SKM-1 (cell line): Measurements from ENCODE around the gene TESMIN.

ENCODE experiments used
- DNase-seq: peaks from one replicate; lab custom pipeline; 2025; ENCODE audit not compliant: unreplicated experiment; lab: John Stamatoyannopoulos, UW

The TESMIN gene

GRCh38 chr11:68711114-68711513 lies 40.2 kb downstream of the TESMIN start:
- DNase-seq: no peak

- no peak for DNase-seq
Observed at GRCh38 chr11:68710409-68710808, 40.9 kb downstream of the TESMIN start.

DNA sequence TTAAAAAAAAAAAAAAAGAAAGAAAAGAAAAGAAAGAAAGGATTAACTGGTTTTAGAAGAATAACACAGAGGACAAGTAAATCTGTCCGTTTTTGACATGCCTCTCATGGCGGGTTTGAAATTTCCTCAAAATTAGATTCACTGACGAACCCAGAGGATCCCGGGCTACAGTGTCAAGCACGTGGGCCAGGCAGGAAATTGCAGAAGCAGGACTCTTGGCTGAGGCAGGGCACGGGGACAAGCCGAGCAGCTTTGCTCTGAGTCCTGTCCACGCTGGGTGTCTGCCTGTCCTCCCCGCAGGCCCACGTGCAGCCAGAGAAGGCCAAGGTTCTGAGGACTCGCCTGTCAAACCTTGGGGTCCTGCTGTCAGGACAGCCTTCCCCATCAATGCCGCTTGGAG lies 42.3 kb downstream of the TESMIN start:
- DNase-seq: no peak

- DNase-seq: no peak
Observed at GRCh38 chr11:68707527-68707926, 43.8 kb downstream of the TESMIN start.

DNA sequence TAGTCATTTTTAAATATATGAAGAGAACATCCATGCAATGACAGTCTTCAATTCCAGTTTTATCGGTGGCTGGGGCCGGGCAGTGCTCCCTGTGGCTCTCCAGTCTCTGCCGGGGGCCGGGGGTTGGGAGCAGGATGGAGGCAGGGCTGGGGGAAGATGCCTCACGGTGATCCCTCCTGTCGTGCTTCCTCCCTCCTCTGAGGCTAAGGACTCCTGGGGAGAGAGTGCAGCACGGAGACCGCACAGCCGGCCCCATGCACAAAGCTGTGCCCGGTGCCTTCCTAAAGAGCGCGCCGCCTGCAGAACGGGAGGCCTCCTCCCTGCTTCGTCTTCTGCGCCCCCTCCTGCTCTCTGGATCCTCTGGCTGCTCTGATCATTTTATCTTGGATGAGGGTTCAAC lies 46.4 kb downstream of the TESMIN start:
- no peak for DNase-seq

DNA sequence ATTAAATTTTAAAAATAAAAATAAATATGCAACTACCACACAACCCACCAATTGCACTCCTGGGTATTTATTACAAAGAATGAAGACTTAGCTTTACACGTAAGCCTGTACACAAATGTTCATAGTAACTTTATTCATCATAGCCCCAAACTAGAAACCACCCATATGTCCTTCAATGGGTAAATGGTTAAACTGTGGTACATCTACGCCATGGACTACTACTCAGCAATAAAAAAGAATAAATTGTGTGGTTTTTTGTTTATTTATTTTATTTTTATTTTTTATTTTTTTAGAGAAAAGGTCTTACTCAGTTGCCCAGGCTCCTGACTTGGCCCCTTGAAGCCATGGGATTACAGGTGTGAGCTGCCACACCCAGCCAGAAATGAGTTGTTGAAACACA lies 52.3 kb downstream of the TESMIN start:
- DNase-seq: no peak

- DNase-seq: no peak
Observed at GRCh38 chr11:68695531-68695930, 55.8 kb downstream of the TESMIN start.

DNA sequence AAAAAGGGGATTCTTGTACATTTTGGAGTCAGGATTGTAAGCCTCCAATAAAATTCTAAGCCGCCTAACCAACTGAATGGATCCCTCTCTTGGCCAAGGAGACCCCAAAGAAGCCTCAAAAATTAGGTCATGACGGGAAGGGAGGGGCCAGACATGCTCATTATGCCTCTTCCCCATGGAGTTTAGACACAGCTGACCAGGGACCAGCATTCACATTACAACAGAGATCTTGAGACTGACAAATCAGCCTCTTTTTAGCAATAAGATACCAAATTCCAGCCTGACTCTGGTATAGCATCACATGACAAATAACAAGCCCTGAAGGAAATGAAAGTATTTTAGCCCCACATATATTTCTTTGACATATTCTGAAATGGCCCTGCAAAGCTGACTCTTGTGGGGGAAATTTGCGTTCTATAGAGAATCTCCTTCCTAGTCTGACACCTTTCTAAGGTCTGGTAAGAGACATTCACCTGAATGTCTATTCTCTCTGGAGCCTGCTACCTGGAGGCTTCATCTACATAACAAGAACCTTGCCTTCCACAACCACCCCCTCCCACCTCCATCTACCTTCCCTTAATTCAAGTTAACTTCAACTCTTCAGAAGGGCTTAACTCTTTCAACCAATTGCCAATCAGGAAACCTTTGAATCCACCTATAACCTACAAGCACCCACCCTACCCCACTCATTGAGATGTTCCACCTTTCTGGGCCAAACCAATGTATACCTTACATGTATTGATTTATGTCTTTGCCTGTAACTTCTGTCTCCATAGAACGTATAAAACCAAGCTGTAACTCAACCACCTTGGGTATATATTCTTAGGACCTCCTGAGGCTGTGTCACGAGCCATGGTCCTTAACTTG lies 56.7 kb downstream of the TESMIN start:
- DNase-seq: no peak

GRCh38 chr11:68693484-68693882 lies 57.8 kb downstream of the TESMIN start:
- no peak for DNase-seq

- no peak for DNase-seq
Observed at GRCh38 chr11:68692871-68693483, 58.3 kb downstream of the TESMIN start.

DNA sequence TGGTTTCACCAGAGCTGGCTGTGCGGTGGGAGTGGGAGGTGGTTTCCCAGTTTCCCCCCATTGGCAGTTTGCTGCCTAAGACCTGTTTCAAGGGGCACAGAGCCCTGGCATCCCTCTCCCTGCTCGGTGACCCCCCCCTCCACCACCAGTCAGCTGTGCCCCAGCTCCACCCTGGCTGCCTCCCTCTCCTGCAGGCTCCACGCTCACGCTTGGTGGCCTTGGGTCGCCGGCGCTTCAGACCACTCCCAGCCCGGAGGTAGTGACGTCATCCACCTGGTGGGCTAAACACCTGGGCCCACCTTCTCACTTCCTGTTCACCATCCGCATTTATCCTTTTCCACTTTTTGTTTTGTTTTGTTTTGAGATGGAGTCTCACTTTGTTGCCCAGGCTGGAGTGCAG lies 59.2 kb downstream of the TESMIN start:
- no peak for DNase-seq

GRCh38 chr11:68691402-68691784 lies 59.9 kb downstream of the TESMIN start:
- DNase-seq: no peak

- DNase-seq: no peak
Observed at GRCh38 chr11:68690671-68691401, 60.5 kb downstream of the TESMIN start.

DNA sequence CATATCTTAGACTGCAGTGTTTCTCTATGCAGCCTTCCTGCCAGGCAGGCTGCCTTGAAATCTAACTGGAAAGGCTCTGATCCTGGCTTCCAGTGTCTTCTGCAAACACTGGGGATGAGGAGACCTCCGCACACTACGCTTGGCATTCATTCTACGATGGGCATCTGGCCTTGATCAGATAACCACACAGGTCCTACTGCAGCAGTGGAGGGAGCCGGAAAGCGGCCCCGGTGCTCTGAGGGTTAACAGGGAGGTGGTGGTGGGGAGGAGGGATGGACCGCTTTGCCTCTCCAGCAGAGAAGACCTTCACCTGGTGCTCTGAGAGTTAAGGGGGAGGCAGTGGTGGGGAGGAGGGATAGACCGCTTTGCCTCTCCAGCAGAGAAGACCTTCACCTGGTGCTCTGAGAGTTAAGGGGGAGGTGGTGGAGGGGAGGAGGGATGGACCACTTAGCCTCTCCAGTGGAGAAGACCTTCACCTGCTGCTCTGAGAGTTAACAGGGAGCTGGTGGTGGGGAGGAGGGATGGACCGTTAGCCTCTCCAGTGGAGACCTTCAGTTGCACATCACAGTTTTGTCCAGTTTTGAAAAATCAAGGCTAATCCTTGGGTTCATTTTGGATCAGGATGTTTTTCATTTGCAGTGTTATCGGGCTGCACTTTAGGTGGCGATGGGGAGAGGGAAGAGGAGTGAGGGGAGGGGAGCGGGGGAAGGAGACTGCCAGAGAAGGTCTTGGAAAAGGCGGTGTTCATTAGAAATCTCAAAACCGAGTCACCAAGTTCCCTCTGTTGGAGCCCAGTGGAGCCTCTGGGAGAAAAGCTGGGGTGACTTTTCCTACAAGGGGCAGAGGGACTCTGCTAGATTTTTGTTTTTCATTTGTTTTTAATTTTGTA lies 61.3 kb downstream of the TESMIN start:
- no peak for DNase-seq

GRCh38 chr11:68688881-68689280 lies 62.4 kb downstream of the TESMIN start:
- no peak for DNase-seq

DNA sequence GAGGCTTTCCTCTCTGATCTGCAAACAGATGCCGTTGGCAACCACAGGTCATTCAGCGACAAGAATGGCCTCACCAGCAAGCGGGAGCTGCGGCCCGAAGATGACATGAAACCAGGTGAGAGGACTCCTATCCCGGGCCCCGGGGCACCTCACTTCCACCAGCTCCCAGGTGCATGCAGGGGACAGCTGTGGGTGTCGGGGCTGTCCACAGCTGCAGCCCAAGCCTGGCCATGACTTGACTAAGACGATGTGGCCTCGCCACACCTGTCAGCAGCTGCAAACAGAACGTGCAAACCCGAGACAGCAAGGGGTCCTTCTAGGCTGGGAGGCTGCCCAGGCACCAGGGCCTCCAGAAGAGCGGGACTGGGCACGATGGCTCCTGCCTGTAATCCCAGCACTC lies 63.3 kb downstream of the TESMIN start:
- DNase-seq: no peak

- DNase-seq: no peak
Observed at GRCh38 chr11:68687311-68687710, 64.0 kb downstream of the TESMIN start.

DNA sequence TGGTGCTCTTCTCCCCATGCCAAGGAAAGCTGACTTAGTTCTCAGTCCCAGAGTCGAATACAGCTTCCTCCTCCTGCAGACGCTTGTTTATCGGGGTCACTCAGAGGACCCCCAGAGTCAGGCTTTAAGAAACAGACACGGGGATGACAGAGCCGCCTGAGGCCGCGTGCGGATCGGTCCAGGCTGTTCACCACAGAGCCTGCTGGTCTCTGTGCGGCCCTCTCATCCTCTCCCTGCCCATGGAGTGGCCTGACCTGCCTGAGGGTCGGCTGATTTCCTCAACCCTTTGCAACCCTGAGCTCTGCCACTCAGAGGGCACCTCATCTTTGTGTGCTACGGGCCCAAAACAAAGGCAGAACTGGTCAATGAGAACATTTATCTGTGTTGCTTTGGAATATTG lies 64.8 kb downstream of the TESMIN start:
- no peak for DNase-seq

DNA sequence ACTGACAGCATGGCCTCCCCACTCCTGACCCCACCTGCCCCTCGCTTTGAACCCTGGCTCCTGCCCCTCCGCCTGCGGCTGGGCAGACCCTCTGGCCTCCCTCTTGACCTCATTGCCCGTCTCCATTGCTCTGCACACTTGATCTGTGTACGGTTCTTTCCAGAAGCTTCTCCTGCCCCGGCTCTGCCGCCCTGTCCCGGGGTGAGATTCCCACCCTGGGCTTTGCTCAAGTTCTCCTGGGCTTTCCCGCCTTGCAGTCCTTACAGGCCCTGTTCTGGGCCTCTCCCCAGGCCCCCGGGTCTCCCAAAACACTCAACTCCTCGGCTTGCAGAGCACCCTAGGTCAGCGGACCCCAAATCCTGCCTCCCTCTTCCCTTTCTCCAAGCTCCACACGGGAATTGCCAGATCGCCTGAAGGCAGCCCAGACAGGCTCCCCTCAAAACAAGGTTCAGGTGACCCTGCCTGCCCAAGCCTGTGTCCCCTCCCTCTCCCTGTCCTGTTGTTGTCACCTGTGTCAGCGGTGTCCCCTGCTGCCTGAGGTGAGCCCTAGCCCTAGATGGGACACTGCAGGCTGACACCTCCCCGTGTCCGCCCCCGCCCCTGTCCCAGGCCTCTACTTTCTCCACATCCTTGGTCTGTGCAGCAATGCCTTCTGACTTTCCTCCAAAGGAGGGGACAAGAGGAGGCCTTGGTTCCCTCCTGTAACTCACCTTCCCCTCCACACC lies 65.5 kb downstream of the TESMIN start:
- no peak for DNase-seq
